SU-DHL-6 (cell line): Measurements from ENCODE around the gene CTDSPL.

Experiments
- H2AFZ ChIP-seq: fragments of 200-600 bp; sonication (generic); 2 replicates; pipeline ENCODE4 v1.6.1; 2014; ENCODE audit warnings: low read depth, mild to moderate bottlenecking, moderate library complexity, mixed read lengths, antibody characterized with exemption, low read length; ENCODE audit not compliant: severe bottlenecking
- H3F3A ChIP-seq: fragments of 200-600 bp; shearing (Covaris generic); 2 replicates; pipeline ENCODE4 v1.6.0; 2016; ENCODE audit warnings: antibody characterized with exemption, mild to moderate bottlenecking; ENCODE audit not compliant: insufficient read depth
- H3K27ac ChIP-seq: fragments of 200-600 bp; sonication (generic); 2 replicates; pipeline ENCODE4 v1.5.1; 2016; ENCODE audit warnings: low read depth, mild to moderate bottlenecking, low read length, moderate library complexity, mixed read lengths
- H3K27me3 ChIP-seq: fragments of 200-600 bp; sonication (generic), shearing (Covaris generic); 2 replicates; pipeline ENCODE4 v1.6.0; 2014; ENCODE audit warnings: mild to moderate bottlenecking, low read length
- H3K36me3 ChIP-seq: fragments of 200-600 bp; sonication (generic); 2 replicates; pipeline ENCODE4 v1.6.1; 2014; ENCODE audit warnings: mild to moderate bottlenecking, low read length, mixed read lengths
- H3K4me2 ChIP-seq: fragments of 300-600, 200-600 bp; shearing (Covaris generic), sonication (generic); 2 replicates; pipeline ENCODE4 v1.6.0; 2014; ENCODE audit warnings: low read length, low read depth, mild to moderate bottlenecking; ENCODE audit not compliant: poor library complexity, severe bottlenecking
- H3K4me3 ChIP-seq: fragments of 200-600 bp; sonication (generic); 2 replicates; pipeline ENCODE4 v1.5.1; 2014; ENCODE audit warnings: antibody characterized with exemption, low read length, mild to moderate bottlenecking, mixed read lengths; ENCODE audit not compliant: insufficient read depth, poor library complexity, severe bottlenecking
- H3K79me2 ChIP-seq: fragments of 200-600 bp; sonication (generic); 2 replicates; pipeline ENCODE4 v1.6.1; 2014; ENCODE audit warnings: mild to moderate bottlenecking, low read length, moderate library complexity; ENCODE audit not compliant: insufficient read depth
- H3K9ac ChIP-seq: fragments of 200-600 bp; sonication (generic); 2 replicates; pipeline ENCODE4 v1.7.0; 2014; ENCODE audit warnings: mild to moderate bottlenecking, low read length
- H3K9me2 ChIP-seq: fragments of 200-600 bp; sonication (generic); replicated peaks from 2 replicates; pipeline ENCODE4 v1.6.1; 2014; ENCODE audit warnings: low read length; ENCODE audit not compliant: insufficient read depth
- H3K9me3 ChIP-seq: fragments of 200-600 bp; sonication (generic); 2 replicates; pipeline ENCODE4 v1.6.1; 2014; ENCODE audit warnings: low read length, mixed read lengths; ENCODE audit not compliant: insufficient read depth
- H4K20me1 ChIP-seq: fragments of 200-600 bp; sonication (generic); 2 replicates; pipeline ENCODE4 v1.6.1; 2014; ENCODE audit warnings: low read depth, mild to moderate bottlenecking, antibody characterized with exemption, low read length, moderate library complexity, mixed read lengths
- CTCF ChIP-seq: fragments of 200-600 bp; sonication (generic); IDR thresholded peaks from one replicate; pipeline ENCODE4 v1.5.1; 2017; ENCODE audit warnings: antibody characterized with exemption, mild to moderate bottlenecking, low read length, moderate library complexity; ENCODE audit not compliant: insufficient read depth, poor library complexity, severe bottlenecking
- EZH2phosphoT487 ChIP-seq: fragments of 200-600 bp; sonication (generic), shearing (Covaris generic); conservative IDR thresholded peaks from 2 replicates; pipeline ENCODE4 v1.6.1; 2018; ENCODE audit warnings: mild to moderate bottlenecking, antibody characterized with exemption, low read length, moderate library complexity, mixed read lengths

Gene CTDSPL

GRCh38 chr3:37823189-37823588 lies 38.5 kb upstream of the CTDSPL start:
- Histone ChIP-seq H3K4me2 (no peak overlapping the region), H4K20me1 (no peaks in the 10 kb centered on the region), H3K9me3 (no peaks in the 10 kb centered on the region), H3K27ac (no peak overlapping the region), H2AFZ (no peak overlapping the region), H3K9ac (no peak overlapping the region), H3F3A (no peaks in the 10 kb centered on the region), H3K79me2 (no peaks in the 10 kb centered on the region), H3K36me3 (no peaks in the 10 kb centered on the region), H3K27me3 (no peaks in the 10 kb centered on the region), H3K4me3 (no peak overlapping the region), H3K9me2 (no peaks in the 10 kb centered on the region)
- no peak for TF ChIP-seq CTCF
- no peak for TF ChIP-seq EZH2phosphoT487

GRCh38 chr3:37824090-37824953 lies 37.4 kb upstream of the CTDSPL start:
- no peaks in the 10 kb centered on the region for H3K36me3 ChIP-seq
- H3K9me3 ChIP-seq = no peaks in the 10 kb centered on the region
- H3K27me3 ChIP-seq = no peaks in the 10 kb centered on the region
- no peaks in the 10 kb centered on the region for H4K20me1 ChIP-seq
- H3K9me2 ChIP-seq = no peaks in the 10 kb centered on the region
- no peak overlapping the region for H2AFZ ChIP-seq
- no peak overlapping the region for H3K27ac ChIP-seq
- TF ChIP-seq CTCF (no peak), EZH2phosphoT487 (no peak)
- no peaks in the 10 kb centered on the region for H3F3A ChIP-seq
- H3K4me3 ChIP-seq = no peak overlapping the region
- H3K9ac ChIP-seq = no peak overlapping the region
- H3K79me2 ChIP-seq = no peaks in the 10 kb centered on the region
- no peak overlapping the region for H3K4me2 ChIP-seq

- Histone ChIP-seq H2AFZ (no peak overlapping the region), H3K79me2 (no peaks in the 10 kb centered on the region), H3K9ac (no peak overlapping the region), H3K27ac (no peak overlapping the region), H3F3A (no peaks in the 10 kb centered on the region), H3K4me3 (no peak overlapping the region), H3K36me3 (no peaks in the 10 kb centered on the region), H3K27me3 (no peaks in the 10 kb centered on the region), H3K9me3 (no peaks in the 10 kb centered on the region), H3K9me2 (no peaks in the 10 kb centered on the region), H3K4me2 (no peak overlapping the region), H4K20me1 (no peaks in the 10 kb centered on the region)
- TF ChIP-seq EZH2phosphoT487 = no peak
- TF ChIP-seq CTCF = no peak
Measured at GRCh38 chr3:37824954-37825328, 36.7 kb upstream of the CTDSPL start.
